Spinal cord (tissue), 4 donors: ENCODE measurements around the gene RHOH. TPM values are rescaled to one million over a fixed set of nuclear protein-coding genes. Genes with fewer than 3 reads are reported as not detected.

Experiments
- polyA plus RNA-seq, 2 donors: library from polyadenylated mRNA; unstranded; fragments of 120-200 nt; gene quantifications; one replicate each; pipeline ENCODE4 v1.2.1, GENCODE V29; 2013; ENCODE audit not compliant: insufficient read length in 2 of 2
- total RNA-seq, 2 donors: library from RNA; depleted of rRNA in 1 of 2; stranded (reverse); fragments of 120-200 nt in 1 of 2; fragments of >200 nt in 1 of 2; gene quantifications; one replicate each; pipeline versions ENCODE4 v1.2.3 to v1.2.4, GENCODE V29; 2013 to 2014

RHOH gene
- total and polyA plus RNA-seq, 4 donors: 1.1 to 3.1 (median 1.5) TPM

Other genes starting within 250 kb of the RHOH start
- 10 to 100 TPM; 49.4 to 94.5 TPM for gene PDS5A, start 219.1 kb upstream of the RHOH start, total RNA-seq
- 10 to 100 TPM; 34.8 to 38.0 TPM for gene PDS5A, start 219.1 kb upstream of the RHOH start, polyA plus RNA-seq
- 10 to 100 TPM; 25.6 to 52.2 TPM for gene N4BP2, start 140.2 kb upstream of the RHOH start, total RNA-seq
- gene N4BP2, start 140.2 kb upstream of the RHOH start, polyA plus RNA-seq: 10 to 100 TPM in 1 of 2 donors, 1 to 10 TPM in 1; 9.1 to 13.7 TPM
- gene CHRNA9, start 138.3 kb downstream of the RHOH start, total RNA-seq: under 1 TPM in 1 of 2 donors, not detected in 1; 0.10 TPM
- under 1 TPM; 0.17 to 0.19 TPM for gene CHRNA9, start 138.3 kb downstream of the RHOH start, polyA plus RNA-seq